OCI-LY1 (cell line): ENCODE data around the gene ADGRD2.

Experiments
- H2AFZ ChIP-seq: fragments of 200-600 bp; sonication (generic), shearing (Covaris generic); 2 replicates; pipeline ENCODE4 v1.6.0; 2014; ENCODE audit warnings: antibody characterized with exemption, mild to moderate bottlenecking, low read length
- H3F3A ChIP-seq: fragments of 200-600 bp; sonication (generic), shearing (Covaris generic); 2 replicates; pipeline ENCODE4 v1.6.0; 2014; ENCODE audit warnings: mild to moderate bottlenecking, antibody characterized with exemption, low read length, moderate library complexity; ENCODE audit not compliant: insufficient read depth
- H3K27ac ChIP-seq: fragments of 200-600 bp; sonication (generic); 2 replicates; pipeline ENCODE4 v1.5.1; 2014; ENCODE audit warnings: low read length, mixed run types, mild to moderate bottlenecking, low read depth; ENCODE audit not compliant: poor library complexity, severe bottlenecking
- H3K27me3 ChIP-seq: fragments of 200-600 bp; sonication (generic); 2 replicates; pipeline ENCODE4 v1.6.0; 2014; ENCODE audit warnings: antibody characterized with exemption, mild to moderate bottlenecking, low read length, moderate library complexity; ENCODE audit not compliant: insufficient read depth
- H3K36me3 ChIP-seq: fragments of 200-600 bp; sonication (generic); 2 replicates; pipeline ENCODE4 v1.6.1; 2014; ENCODE audit warnings: mild to moderate bottlenecking, antibody characterized with exemption, low read length, moderate library complexity, mixed read lengths; ENCODE audit not compliant: insufficient read depth
- H3K4me1 ChIP-seq: fragments of 200-600 bp; sonication (generic); 2 replicates; pipeline ENCODE4 v1.5.1; 2014; ENCODE audit warnings: mild to moderate bottlenecking, low read length, moderate library complexity; ENCODE audit not compliant: insufficient read depth, severe bottlenecking
- H3K4me2 ChIP-seq: fragments of 200-600 bp; sonication (generic), shearing (Covaris generic); 2 replicates; pipeline ENCODE4 v1.6.1; 2014; ENCODE audit warnings: low read length
- H3K4me3 ChIP-seq: fragments of 200-600 bp; sonication (generic); 2 replicates; pipeline ENCODE4 v1.5.1; 2014; ENCODE audit warnings: low read length, low read depth, mild to moderate bottlenecking, mixed read lengths; ENCODE audit not compliant: poor library complexity, severe bottlenecking
- H3K79me2 ChIP-seq: fragments of 200-600 bp; shearing (Covaris generic); 2 replicates; pipeline ENCODE4 v1.6.1; 2016; ENCODE audit warnings: mixed run types, low read length, mixed read lengths; ENCODE audit not compliant: insufficient read depth
- H3K9ac ChIP-seq: fragments of 200-600 bp; sonication (generic), shearing (Covaris generic); 2 replicates; pipeline ENCODE4 v1.6.1; 2014; ENCODE audit warnings: mild to moderate bottlenecking, low read length, mixed read lengths
- H3K9me2 ChIP-seq: fragments of 200-600 bp; sonication (generic), shearing (Covaris generic); 2 replicates; pipeline ENCODE4 v1.6.1; 2014; ENCODE audit warnings: low read depth, mild to moderate bottlenecking, low read length, mixed read lengths
- H3K9me3 ChIP-seq: fragments of 200-600 bp; shearing (Covaris generic); 2 replicates; pipeline ENCODE4 v1.6.1; 2014; ENCODE audit warnings: low read length, mixed read lengths
- H4K20me1 ChIP-seq: fragments of 200-600 bp; sonication (generic), shearing (Covaris generic); 2 replicates; pipeline ENCODE4 v1.6.0; 2016; ENCODE audit warnings: mild to moderate bottlenecking, low read length; ENCODE audit not compliant: insufficient read depth
- CTCF ChIP-seq: fragments of 200-600 bp; sonication (generic), shearing (Covaris generic); IDR thresholded peaks from 2 replicates; pipeline ENCODE4 v1.5.1; 2017; ENCODE audit warnings: mild to moderate bottlenecking, antibody characterized with exemption, low read length, moderate library complexity, mixed read lengths
- EZH2 ChIP-seq: fragments of 200-600 bp; sonication (generic), shearing (Covaris generic); IDR thresholded peaks from 2 replicates; pipeline ENCODE4 v1.8.0; 2017; ENCODE audit warnings: borderline replicate concordance, mixed run types, mild to moderate bottlenecking, antibody characterized with exemption, low read length, moderate library complexity, mixed read lengths

The ADGRD2 gene

GRCh38 chr9:124419832-124420489 lies 30.3 kb upstream of the ADGRD2 start:
- H3K9me2 ChIP-seq, result no peaks in the 10 kb centered on the region
- H3K4me1 ChIP-seq, result no peaks in the 10 kb centered on the region
- H3K4me2 ChIP-seq, result no peak overlapping the region
- H3K4me3 ChIP-seq, result no peak overlapping the region
- no peaks in the 10 kb centered on the region for H4K20me1 ChIP-seq
- H3K9me3 ChIP-seq, result no peaks in the 10 kb centered on the region
- no peak overlapping the region for H3K27ac ChIP-seq
- TF ChIP-seq CTCF (no peak), EZH2 (no peak)
- no peaks in the 10 kb centered on the region for H3F3A ChIP-seq
- H3K9ac ChIP-seq, result no peak overlapping the region
- H3K27me3 ChIP-seq, result no peaks in the 10 kb centered on the region
- no peak overlapping the region for H2AFZ ChIP-seq
- no peaks in the 10 kb centered on the region for H3K36me3 ChIP-seq
- peaks cover under 1% of the 10 kb centered on the region; the same call in 1 of the 2 replicates for H3K79me2 ChIP-seq

- Histone ChIP-seq H3K9me3 (no peaks in the 10 kb centered on the region), H3K27me3 (no peaks in the 10 kb centered on the region), H3K4me2 (no peak overlapping the region)
Measured at GRCh38 chr9:124420991-124421543, 29.2 kb upstream of the ADGRD2 start.

GRCh38 chr9:124423155-124423554 lies 27.1 kb upstream of the ADGRD2 start:
- TF ChIP-seq CTCF, result no peak
- no peak for TF ChIP-seq EZH2
- H3K9ac ChIP-seq, result no peak overlapping the region
- no peak overlapping the region for H3K4me3 ChIP-seq
- H3K9me3 ChIP-seq, result no peaks in the 10 kb centered on the region
- no peaks in the 10 kb centered on the region for H3K36me3 ChIP-seq
- H3K27me3 ChIP-seq, result no peaks in the 10 kb centered on the region
- H3F3A ChIP-seq, result no peaks in the 10 kb centered on the region
- no peaks in the 10 kb centered on the region for H3K9me2 ChIP-seq
- H3K27ac ChIP-seq, result no peak overlapping the region
- H3K4me1 ChIP-seq, result no peaks in the 10 kb centered on the region
- H3K79me2 ChIP-seq, result no peaks in the 10 kb centered on the region
- H3K4me2 ChIP-seq, result no peak overlapping the region
- no peak overlapping the region for H2AFZ ChIP-seq
- no peaks in the 10 kb centered on the region for H4K20me1 ChIP-seq

More at GRCh38 chr9:124420991-124421543, 29.2 kb upstream of the ADGRD2 start:
- Histone ChIP-seq H4K20me1 (no peaks in the 10 kb centered on the region), H3K9me2 (no peaks in the 10 kb centered on the region), H2AFZ (no peak overlapping the region), H3F3A (no peaks in the 10 kb centered on the region), H3K36me3 (no peaks in the 10 kb centered on the region), H3K27ac (no peak overlapping the region), H3K79me2 (no peaks in the 10 kb centered on the region), H3K9ac (no peak overlapping the region), H3K4me1 (no peaks in the 10 kb centered on the region), H3K4me3 (no peak overlapping the region)
- no peak for TF ChIP-seq EZH2
- TF ChIP-seq CTCF, result no peak
